GM18517 (cell line): ENCODE results near the gene RNASE7.
"Not testable (repeated sequence)": the region's sequence is repeated elsewhere in the genome, so short reads cannot be mapped to it uniquely, and the experiment has no call there.

Experiments
- ATAC-seq: cut with Tn5 transposase; IDR thresholded peaks from one replicate; pipeline ENCODE4 v1.9.1; 2021; ENCODE audit warnings: mild to moderate bottlenecking, moderate library complexity; ENCODE audit not compliant: unreplicated experiment

The RNASE7 gene, protein sequence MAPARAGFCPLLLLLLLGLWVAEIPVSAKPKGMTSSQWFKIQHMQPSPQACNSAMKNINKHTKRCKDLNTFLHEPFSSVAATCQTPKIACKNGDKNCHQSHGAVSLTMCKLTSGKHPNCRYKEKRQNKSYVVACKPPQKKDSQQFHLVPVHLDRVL

GRCh38 chr14:21041676-21042433 lies at the start of gene RNASE7:
RNASE7 (plus strand) TSS chr14:21042362; CDS start chr14:21042993, 631 bp downstream.
- no peak for ATAC-seq

DNA sequence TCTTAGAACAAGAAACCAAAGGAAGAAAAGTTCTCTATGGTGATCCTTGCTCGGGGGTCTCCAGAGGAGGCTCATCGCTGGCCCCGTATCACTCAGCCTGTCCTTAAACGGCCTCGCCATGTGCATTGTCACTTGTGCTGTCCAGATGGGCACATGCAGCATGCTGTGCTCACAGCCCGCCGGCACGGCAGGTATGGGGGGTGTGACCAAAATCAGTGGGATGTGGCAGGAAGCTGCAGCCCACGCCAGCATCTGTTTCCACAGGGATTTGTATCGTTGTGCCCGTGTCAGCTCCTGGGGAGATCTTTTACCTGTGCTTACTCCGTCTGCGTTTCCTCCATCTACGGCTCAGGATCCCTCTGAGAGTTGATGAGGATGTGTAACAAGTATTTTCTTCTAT lies 45.6 kb upstream of the RNASE7 start:
- no peak for ATAC-seq

DNA sequence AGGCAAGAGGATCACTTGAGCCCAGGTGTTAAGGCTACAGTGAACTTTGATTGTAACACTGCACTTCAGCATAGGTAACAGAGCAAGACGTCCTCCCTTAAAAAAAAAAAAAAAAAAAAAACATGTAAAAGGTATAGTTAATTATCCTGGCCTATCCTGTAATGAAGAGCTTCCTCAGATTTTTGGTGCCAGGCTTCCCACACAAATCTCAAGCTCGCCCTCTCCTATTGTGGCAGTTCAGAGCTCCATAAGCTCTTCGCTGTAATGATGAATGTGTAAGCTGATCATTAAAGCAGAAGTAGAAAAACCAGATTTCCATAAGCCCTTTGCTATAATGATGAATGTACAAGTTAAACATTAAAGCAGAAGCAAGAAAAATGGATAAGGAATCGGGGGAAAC lies 45.0 kb upstream of the RNASE7 start:
- ATAC-seq = no peak

DNA sequence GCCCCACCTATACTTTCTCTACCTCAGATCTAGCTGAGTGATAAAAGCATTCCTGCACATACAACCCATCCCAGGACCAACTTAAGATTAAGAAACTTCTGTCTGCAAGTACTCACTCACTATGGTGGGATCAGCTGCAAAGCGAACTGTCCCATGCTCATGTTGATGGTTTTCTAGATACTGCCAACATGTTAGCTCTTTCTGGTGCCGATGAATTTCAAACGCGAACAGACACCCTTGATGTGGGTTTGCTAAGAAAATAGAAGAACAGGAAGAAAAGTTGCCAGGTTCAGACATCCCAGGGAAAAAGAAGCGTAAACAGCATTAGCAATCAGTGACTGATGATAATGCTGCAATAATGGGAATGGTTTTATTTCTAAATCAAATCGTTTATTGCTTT lies 44.6 kb upstream of the RNASE7 start:
- no peak for ATAC-seq

DNA sequence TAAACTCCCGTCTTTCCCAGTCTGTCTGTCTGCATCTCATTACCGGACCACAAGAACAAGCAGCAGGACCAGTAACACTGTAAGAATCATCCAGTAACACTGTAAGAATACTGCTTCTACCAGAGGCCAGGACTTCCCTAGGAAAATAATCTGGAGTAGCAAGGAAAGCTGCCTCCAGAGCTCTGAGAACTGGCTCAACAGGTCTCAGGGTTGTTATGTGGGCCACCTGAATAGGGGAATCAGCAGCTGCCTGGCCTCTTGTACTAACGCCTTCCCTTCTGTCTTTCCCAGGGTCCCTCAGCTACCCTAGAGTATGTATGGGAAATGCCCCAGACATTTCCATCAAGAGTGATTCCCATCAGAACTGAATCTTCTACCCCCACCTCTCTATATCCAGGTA lies 44.0 kb upstream of the RNASE7 start:
- no peak for ATAC-seq

- no peak for ATAC-seq
These were observed 43.3 kb upstream of the RNASE7 start, which contains the start of gene SLC39A2 for GRCh38 chr14:20998674-20999366. SLC39A2 (plus strand) TSS chr14:20999293; CDS start chr14:20999447, 154 bp downstream.

- ATAC-seq = no peak
These were observed 42.6 kb upstream of the RNASE7 start for GRCh38 chr14:20999591-20999990.

- no peak for ATAC-seq
These were observed 40.9 kb upstream of the RNASE7 start for GRCh38 chr14:21001218-21001617.

DNA sequence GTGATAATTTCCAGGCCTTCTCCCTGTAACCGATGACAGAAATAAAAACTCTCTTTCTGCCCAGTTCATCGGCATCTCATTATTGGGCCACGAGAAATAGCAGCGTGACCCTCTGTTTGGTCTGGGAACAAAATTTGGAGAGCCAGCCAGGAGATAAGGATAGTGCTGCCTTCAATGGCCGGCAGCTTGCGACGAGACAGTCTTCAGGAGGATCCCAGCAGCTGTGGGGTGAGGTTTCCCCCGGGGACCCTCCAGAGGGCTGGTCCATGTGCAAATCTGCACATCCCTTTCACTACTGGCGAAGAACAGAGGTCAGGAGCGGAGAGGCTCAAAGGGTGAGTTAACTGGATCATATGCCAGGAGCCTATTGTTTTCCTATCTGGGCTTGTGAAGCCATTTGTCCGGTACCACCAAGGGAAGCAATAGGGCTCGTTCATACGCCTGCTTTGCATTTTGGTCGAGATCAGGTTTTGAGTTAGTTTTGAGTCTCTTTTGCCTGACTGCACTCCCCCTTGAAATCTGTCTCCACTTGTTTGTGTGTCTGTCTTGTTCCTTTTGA lies 38.3 kb upstream of the RNASE7 start:
- no peak for ATAC-seq

GRCh38 chr14:21009721-21010120 lies 32.4 kb upstream of the RNASE7 start:
- ATAC-seq = not testable (repeated sequence)

- ATAC-seq = no peak
These were observed 31.0 kb upstream of the RNASE7 start for GRCh38 chr14:21011136-21011535.

DNA sequence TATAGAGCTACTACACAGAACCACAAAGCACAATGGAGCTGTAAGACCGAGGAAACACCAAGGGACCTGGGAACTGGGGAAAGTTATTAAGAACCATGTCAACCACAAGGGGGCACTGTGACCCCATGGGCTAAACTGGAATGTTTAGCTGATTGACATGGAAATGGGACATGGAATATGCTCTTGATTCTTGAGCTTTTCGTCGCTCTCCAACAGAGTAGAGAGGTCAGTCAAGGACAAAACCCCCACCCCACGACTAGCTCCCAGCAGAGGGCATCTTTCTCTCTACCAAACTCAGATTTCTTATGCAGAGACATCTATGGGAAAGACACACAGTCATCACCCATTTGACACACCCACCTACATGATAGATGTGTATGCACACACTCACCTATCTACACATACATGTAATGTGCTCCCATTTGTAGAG lies 27.4 kb upstream of the RNASE7 start:
- no peak for ATAC-seq

DNA sequence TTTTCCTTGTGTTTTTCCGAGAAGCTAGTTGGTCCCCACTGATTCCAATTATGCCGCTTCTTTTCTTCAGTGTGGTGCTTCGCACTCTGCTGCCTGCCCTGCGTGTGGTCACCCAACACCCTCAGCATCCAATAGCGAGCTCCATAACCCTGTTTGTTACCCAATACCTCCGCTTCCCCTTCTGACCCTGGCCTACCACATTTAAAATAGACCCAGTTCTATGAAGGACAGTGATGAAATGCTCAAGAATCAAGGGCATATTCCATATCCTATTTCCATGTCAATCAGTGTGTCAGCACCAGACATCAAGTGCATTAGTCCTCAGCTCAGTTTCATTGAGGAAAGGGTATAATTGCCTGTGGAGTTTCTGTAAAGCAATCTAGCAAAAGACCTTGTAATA lies 26.9 kb upstream of the RNASE7 start:
- no peak for ATAC-seq

DNA sequence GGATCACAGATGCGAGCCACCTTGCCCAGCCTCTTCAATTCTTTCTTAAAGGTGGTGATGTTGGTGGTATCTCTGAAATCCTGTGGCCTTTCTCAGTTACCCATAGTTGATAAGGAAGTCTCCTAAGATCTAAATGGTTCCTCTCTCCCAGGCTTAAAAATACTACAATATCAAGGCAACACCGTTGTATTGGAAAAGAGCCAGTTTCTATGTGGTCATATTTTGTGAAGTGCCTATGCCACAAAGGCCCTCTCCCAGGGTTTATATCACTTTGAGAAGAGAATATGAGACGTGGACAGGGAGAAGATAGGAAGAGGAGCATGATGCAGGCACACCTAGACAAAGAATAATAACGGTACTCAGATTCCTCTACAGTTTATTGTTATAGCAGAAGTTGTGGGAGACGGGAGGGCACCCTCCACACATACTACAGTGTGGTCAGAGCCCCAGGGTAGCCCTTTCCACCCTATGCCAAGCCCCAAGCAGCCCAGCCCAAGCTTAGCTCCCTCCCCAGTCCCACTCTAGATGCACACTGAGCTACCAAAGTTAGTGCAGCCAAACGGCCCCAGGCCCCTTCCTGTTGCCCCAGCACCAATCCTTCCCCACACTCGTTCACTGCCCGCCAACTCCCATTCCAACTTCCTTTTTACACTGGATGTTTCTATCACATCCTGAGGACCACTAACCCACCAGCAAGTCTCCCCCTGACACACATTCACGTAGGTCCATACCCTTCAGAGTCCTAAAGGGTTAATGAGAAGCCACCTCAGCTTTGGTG lies 25.6 kb upstream of the RNASE7 start:
- no peak for ATAC-seq

DNA sequence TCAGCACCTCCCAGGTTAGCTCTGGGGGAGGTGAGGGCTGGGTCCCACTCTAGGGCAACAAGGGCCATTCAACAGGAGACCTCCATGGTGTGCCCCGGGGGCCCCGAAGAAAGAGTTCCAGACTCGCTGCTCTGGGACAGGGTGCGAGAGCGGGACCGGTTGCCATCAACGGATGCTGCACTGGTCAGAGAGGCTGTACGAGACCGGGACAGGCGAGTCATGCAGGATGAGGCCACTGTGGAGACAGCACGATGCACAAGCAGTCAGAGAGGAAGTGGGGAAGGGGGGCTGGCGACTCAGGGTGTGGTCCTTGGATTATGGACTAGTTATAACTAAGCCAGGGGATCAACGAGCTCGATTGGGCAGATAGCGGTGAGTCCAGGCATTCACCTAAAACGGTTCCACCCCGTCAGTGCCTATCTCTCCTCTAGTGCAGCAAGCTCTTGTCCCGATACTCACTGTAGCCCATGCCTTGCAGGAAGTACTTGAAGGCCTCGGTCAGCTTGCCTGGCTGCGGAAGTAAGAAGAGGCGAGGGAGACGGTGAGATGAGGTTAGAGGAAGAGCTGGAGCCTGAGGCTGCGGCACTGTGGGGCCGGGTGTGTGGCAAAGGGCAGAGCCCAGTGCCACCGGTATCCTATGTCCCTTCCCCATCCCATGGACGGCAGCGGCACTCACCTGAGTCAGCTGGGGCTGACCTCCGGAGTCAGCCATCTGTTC lies 24.5 kb upstream of the RNASE7 start:
- no peak for ATAC-seq

DNA sequence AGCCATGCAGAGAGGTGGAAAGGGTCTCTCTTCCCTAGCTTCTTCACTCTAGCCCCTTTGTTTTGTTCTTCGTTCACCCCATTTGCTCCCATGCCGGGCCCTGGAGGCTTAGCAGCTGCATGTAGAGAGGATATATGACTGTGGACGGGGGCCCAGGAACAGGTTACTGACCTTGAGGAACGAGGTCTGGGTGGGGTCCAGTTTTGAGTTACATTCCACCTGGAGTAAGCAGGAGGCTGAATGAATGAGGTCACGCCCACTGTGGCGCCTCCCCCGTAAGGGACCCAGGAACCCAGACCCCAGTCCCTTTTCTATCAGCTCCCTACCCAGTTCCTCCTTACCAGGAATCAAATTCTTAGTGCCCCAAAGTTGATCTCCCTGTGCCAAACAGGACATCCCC lies 23.9 kb upstream of the RNASE7 start:
- ATAC-seq = no peak

- no peak for ATAC-seq
These were observed 23.4 kb upstream of the RNASE7 start for GRCh38 chr14:21018781-21019180.

GRCh38 chr14:21019366-21019765 lies 22.8 kb upstream of the RNASE7 start:
- ATAC-seq = no peak

DNA sequence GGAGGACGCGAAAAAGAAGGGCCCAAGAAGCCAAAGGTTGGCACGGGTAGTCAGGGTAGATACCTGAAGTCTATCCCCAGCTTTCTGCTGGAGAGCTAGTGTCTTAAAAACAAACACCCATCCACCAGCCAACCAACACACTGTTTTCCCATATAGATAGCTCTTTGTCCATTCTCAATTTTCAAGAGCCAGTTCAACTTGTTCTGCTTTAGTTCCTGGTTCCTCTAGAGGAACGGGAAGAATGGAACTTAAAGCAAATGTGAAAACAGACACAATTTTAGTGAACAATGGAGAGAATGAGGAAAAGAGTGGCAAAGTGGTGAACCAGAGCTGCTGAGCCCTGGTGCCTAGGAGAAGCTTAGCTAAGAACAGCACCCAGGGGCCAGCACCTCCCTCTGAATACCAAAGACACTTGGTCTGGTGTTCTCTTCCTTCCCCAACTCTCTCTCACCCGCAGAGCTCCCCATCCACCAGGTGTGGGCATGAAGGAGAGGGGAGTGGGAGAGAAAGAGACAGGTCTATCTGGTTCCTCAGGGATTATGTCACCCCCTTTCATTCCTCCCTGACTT lies 21.1 kb upstream of the RNASE7 start:
- no peak for ATAC-seq

- no peak for ATAC-seq
These were observed 19.5 kb upstream of the RNASE7 start for GRCh38 chr14:21022686-21023085.
